GM12878 (cell line): Measurements from ENCODE around the gene FLT4.

Experiments used
- FOS ChIP-seq: IDR thresholded peaks from 3 replicates; pipeline ENCODE4 v1.6.1; 2011; ENCODE audit warnings: borderline replicate concordance; ENCODE audit not compliant: insufficient read length; ENCODE audit errors: extremely low read depth
- JUND ChIP-seq: IDR thresholded peaks from 2 replicates; pipeline ENCODE4 v1.6.1; 2012; ENCODE audit warnings: low read depth, mild to moderate bottlenecking, low read length, improper control_type of control experiment, moderate library complexity
- POLR2A ChIP-seq: IDR thresholded peaks from 2 replicates; pipeline ENCODE4 v1.6.1; 2011; ENCODE audit warnings: low read depth, mild to moderate bottlenecking, low read length
- POLR2AphosphoS5 ChIP-seq: IDR thresholded peaks from 2 replicates; pipeline ENCODE4 v1.6.1; 2011; ENCODE audit warnings: mild to moderate bottlenecking, low read length, inconsistent platforms
- SREBF2 ChIP-seq: IDR thresholded peaks from 2 replicates; pipeline ENCODE4 v1.6.1; 2012; ENCODE audit warnings: mild to moderate bottlenecking, low read length
- TARDBP ChIP-seq: IDR thresholded peaks from 2 replicates; pipeline ENCODE4 v1.6.1; 2016; ENCODE audit warnings: borderline replicate concordance
- ZBED1 ChIP-seq: IDR thresholded peaks from 2 replicates; pipeline ENCODE4 v1.6.1; 2016; ENCODE audit warnings: borderline replicate concordance
- ZNF274 ChIP-seq: IDR thresholded peaks from one replicate; pipeline ENCODE4 v1.8.0; 2011; ENCODE audit not compliant: insufficient read length, insufficient read depth
- TF ChIP-seq, protein P1 (sequence below), 3 experiments: IDR thresholded peaks in 2 of 3; conservative IDR thresholded peaks in 1 of 3; 2 replicates each; pipeline ENCODE4 v1.5.1; 2011; ENCODE audit warnings: low read depth in 3 of 3, low read length in 3 of 3, mild to moderate bottlenecking in 3 of 3, control low read depth in 2 of 3, moderate library complexity in 2 of 3, inconsistent platforms in 1 of 3, mixed read lengths in 1 of 3; ENCODE audit not compliant: control insufficient read depth in 2 of 3, insufficient read depth in 1 of 3; ENCODE audit errors: extremely low read depth in 1 of 3
- TF ChIP-seq, protein P2 (sequence below): fragments of 450-650 bp; IDR thresholded peaks from 2 replicates; pipeline ENCODE4 v1.6.1; 2016; ENCODE audit warnings: mild to moderate bottlenecking

DNA sequence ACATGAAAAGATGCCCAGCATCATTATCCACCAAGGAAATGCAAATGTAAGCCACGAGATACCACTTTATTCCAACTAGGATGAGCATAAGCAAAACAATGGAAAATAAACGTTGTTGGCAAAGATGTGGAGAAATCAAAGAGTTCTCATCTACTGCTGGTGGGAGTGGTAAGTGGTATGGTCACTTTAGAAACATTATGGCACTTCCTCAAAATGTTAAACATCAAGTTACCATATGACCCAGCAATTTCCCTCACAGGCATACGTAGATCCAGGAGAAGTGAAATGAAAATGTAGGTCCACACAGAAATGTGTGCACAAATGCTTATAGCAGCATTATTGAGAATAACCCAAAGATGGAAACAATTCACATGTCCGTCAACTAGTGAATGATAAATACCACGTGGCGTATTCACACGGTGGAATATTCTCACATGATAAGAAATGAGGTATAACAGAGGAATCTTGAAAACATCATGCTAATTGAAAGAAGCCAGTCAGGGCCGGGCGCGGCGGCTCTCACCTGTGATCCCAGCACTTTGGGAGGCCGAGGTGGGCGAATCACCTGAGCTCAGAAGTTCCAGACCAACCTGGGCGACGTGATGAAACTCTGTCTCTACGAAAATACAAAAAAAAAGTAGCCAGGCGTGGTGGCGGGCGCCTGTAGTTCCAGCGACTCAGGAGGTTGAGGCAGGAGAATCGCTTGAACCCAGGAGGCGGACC is 16.4 kb upstream of the FLT4 start:
- TF ChIP-seq ZNF274, result no peak
- no peak for TF ChIP-seq FOS
- TF ChIP-seq ZBED1, result no peak
- no peak for TF ChIP-seq POLR2A
- no peak for TF ChIP-seq SREBF2
- TF ChIP-seq, protein P1, sequence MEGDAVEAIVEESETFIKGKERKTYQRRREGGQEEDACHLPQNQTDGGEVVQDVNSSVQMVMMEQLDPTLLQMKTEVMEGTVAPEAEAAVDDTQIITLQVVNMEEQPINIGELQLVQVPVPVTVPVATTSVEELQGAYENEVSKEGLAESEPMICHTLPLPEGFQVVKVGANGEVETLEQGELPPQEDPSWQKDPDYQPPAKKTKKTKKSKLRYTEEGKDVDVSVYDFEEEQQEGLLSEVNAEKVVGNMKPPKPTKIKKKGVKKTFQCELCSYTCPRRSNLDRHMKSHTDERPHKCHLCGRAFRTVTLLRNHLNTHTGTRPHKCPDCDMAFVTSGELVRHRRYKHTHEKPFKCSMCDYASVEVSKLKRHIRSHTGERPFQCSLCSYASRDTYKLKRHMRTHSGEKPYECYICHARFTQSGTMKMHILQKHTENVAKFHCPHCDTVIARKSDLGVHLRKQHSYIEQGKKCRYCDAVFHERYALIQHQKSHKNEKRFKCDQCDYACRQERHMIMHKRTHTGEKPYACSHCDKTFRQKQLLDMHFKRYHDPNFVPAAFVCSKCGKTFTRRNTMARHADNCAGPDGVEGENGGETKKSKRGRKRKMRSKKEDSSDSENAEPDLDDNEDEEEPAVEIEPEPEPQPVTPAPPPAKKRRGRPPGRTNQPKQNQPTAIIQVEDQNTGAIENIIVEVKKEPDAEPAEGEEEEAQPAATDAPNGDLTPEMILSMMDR (IDR thresholded peaks at IDR 0.05 in 2 of 3, conservative IDR thresholded peaks at IDR 0.05 in 1 of 3; ENCODE audit: control insufficient read depth in 2 of 3, extremely low read depth in 1 of 3, insufficient read depth in 1 of 3, low read depth in 3 of 3, low read length in 3 of 3), result no peak
- TF ChIP-seq POLR2AphosphoS5, result no peak
- no peak for TF ChIP-seq TARDBP
- no peak for TF ChIP-seq JUND
- TF ChIP-seq, protein P2, sequence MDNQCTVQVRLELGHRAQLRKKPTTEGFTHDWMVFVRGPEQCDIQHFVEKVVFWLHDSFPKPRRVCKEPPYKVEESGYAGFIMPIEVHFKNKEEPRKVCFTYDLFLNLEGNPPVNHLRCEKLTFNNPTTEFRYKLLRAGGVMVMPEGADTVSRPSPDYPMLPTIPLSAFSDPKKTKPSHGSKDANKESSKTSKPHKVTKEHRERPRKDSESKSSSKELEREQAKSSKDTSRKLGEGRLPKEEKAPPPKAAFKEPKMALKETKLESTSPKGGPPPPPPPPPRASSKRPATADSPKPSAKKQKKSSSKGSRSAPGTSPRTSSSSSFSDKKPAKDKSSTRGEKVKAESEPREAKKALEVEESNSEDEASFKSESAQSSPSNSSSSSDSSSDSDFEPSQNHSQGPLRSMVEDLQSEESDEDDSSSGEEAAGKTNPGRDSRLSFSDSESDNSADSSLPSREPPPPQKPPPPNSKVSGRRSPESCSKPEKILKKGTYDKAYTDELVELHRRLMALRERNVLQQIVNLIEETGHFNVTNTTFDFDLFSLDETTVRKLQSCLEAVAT, result no peak
